K562 (cell line): ENCODE results near the gene GTSE1.

ENCODE experiments used
- BRD4 ChIP-seq: fragments of 200-600 bp; sonication (generic); IDR thresholded peaks from 2 replicates; pipeline ENCODE4 v1.6.1; 2017; ENCODE audit warnings: inconsistent platforms
- FOXK1 ChIP-seq: sonication (generic); formaldehyde crosslinking; IDR thresholded peaks from 2 replicates; pipeline ENCODE4 v1.8.0; 2022; ENCODE audit warnings: missing genetic modification reagents, mild to moderate bottlenecking, borderline replicate concordance
- FOXK2 ChIP-seq, 2 experiments: fragments of 450-650 bp; IDR thresholded peaks in 1 of 2; conservative IDR thresholded peaks in 1 of 2; 2 replicates each; pipeline ENCODE4 v1.6.1; 2016; ENCODE audit warnings: low read depth in 2 of 2, mild to moderate bottlenecking in 1 of 2
- MEF2A ChIP-seq: IDR thresholded peaks from 2 replicates; pipeline ENCODE4 v1.6.1; 2011; ENCODE audit warnings: low read depth, mild to moderate bottlenecking, low read length, moderate library complexity; ENCODE audit not compliant: control insufficient read depth
- NR2C2 ChIP-seq, 2 experiments: fragments of 200-800 bp in 1 of 2; sonication (Bioruptor generic) in 1 of 2; sonication (generic) in 1 of 2; formaldehyde crosslinking in 1 of 2; IDR thresholded peaks; 2 replicates each; pipeline versions ENCODE4 v1.6.1 to v1.8.0; 2016 to 2022; ENCODE audit warnings: mild to moderate bottlenecking in 1 of 2, missing compliant biosample characterization in 1 of 2, missing genetic modification characterization in 1 of 2, missing genetic modification reagents in 1 of 2
- ZBTB7A ChIP-seq: IDR thresholded peaks from 2 replicates; pipeline ENCODE4 v1.6.1; 2011; ENCODE audit warnings: low read depth, mild to moderate bottlenecking, low read length, moderate library complexity, borderline replicate concordance; ENCODE audit not compliant: control insufficient read depth
- ZNF253 ChIP-seq: fragments of 250-450 bp; sonication (Bioruptor Pico); conservative IDR thresholded peaks from 2 replicates; pipeline ENCODE4 v1.6.1; 2021; ENCODE audit warnings: mild to moderate bottlenecking

DNA sequence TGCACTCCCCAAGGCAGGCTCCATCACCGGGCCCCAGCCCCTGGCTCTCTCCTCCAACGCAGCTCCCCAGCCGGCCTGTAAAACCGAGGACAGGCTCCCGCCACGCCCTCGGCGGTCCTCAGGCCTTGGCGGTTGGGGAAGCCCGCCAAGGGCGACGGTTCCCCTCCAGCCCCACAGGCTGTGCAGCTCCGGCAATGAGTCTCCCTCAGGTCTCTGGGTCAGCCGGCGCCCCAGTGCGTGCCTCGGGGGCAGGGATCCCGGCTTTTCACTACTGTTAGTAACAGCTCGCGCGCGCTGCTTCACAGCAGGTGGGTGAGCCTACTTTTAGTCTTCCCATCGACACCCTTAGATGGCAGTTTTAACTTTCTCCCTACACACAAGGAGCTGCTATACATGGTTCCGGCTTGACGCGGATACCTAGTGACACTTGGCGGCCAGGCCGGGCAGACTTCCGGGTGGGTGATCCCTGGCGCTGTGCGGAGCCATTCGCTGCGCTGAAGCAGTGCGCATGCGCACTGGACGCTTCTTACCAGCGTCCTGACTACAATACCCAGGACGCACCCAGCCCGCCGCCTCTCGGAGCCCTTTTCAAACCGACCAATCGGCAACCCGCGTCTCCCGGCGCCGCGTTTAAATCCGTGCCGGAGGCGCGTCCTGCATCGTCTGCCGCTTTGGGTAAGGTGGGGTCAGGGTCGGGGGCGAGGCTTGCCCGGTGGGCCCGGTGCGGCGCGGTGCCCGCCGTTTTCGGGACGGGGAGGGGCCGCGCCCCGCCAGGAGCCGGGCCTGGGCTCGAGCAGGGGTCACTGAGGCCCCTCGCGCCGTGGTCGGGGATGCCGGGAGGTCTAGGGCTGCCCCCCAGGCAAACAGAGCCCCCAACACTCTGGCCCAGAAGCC is at the start of gene GTSE1:
- TF ChIP-seq MEF2A (no peak), BRD4 (no peak), NR2C2 (CRISPR knock-in tag; IDR thresholded peaks at IDR 0.05) (no peak), NR2C2 (tag; IDR thresholded peaks at IDR 0.05) (peak; percentile 81), ZBTB7A (no peak), FOXK2 (conservative IDR thresholded peaks at IDR 0.05 in 1 of 2, IDR thresholded peaks at IDR 0.05 in 1 of 2; ENCODE audit: low read depth in 2 of 2) (no peak), FOXK1 (CRISPR knock-in tag) (no peak), ZNF253 (CRISPR knock-in tag) (no peak)
